Gastrocnemius medialis (tissue), 4 donors: ENCODE results near the gene ZBTB12. TPM values are rescaled to one million over a fixed set of nuclear protein-coding genes. Genes with fewer than 3 reads are reported as not detected.
A peak's percentile ranks its signal among the peaks of the same experiment; 100 is the strongest.

Experiments
- ATAC-seq, 2 donors: fragments of 150-250 bp; one replicate each; pipeline ENCODE4 v1.9.1; 2016
- DNase-seq, 2 donors: peaks; one replicate each; pipeline ENCODE4 v3.0.0-alpha.2; 2019
- H3K27ac ChIP-seq, 4 donors: fragments of 200-600 bp; sonication (generic); 1 replicate in 1 of 4; 2 replicates in 3 of 4; pipeline ENCODE4 v1.5.1; 2016 to 2018; ENCODE audit warnings: mild to moderate bottlenecking in 2 of 4, moderate library complexity in 1 of 4
- H3K27me3 ChIP-seq, 3 donors: fragments of 200-600 bp; sonication (generic) in 2 of 3; 1 replicate in 1 of 3; 2 replicates in 2 of 3; pipeline versions ENCODE4 v1.5.1 to v1.6.0; 2016 to 2019; ENCODE audit warnings: mild to moderate bottlenecking in 1 of 3, moderate library complexity in 1 of 3
- H3K36me3 ChIP-seq, 2 donors: fragments of 200-600 bp; sonication (generic) in 1 of 2; one replicate each; pipeline ENCODE4 v1.5.1; 2017 to 2018
- H3K4me1 ChIP-seq, 2 donors: fragments of 200-600 bp; sonication (generic) in 1 of 2; one replicate each; pipeline ENCODE4 v1.5.1; 2016 to 2017; ENCODE audit warnings: mild to moderate bottlenecking in 2 of 2
- H3K4me3 ChIP-seq, 4 donors: fragments of 200-600 bp; sonication (generic) in 3 of 4; 1 replicate in 1 of 4; 2 replicates in 3 of 4; pipeline ENCODE4 v1.5.1; 2016 to 2019; ENCODE audit warnings: mild to moderate bottlenecking in 2 of 4
- H3K9me3 ChIP-seq, 3 donors: fragments of 200-600 bp; sonication (generic) in 2 of 3; 1 replicate in 1 of 3; 2 replicates in 2 of 3; pipeline ENCODE4 v1.5.1; 2016 to 2019
- CTCF ChIP-seq, 5 experiments: fragments of 450-650 bp in 3 of 5; fragments of 200-600 bp in 2 of 5; sonication (generic) in 2 of 5; IDR thresholded peaks in 4 of 5; conservative IDR thresholded peaks in 1 of 5; 1 replicate in 4 of 5; 2 replicates in 1 of 5; pipeline ENCODE4 v1.5.1; 2016 to 2019; ENCODE audit warnings: antibody characterized with exemption in 5 of 5, mild to moderate bottlenecking in 3 of 5, moderate library complexity in 3 of 5
- POLR2A ChIP-seq, 2 donors: fragments of 450-650 bp; IDR thresholded peaks; one replicate each; pipeline ENCODE4 v1.6.1; 2017; ENCODE audit warnings: antibody characterized with exemption in 2 of 2, mild to moderate bottlenecking in 2 of 2, moderate library complexity in 2 of 2
- in situ Hi-C, 4 donors: fragments of 200-750 bp; cut with MboI; loops; one replicate each; pipeline versions ENCODE4 v1.15.0 to v1.8.0; 2017; ENCODE audit warnings: low sequenced_read_pairs in 4 of 4
- intact Hi-C: fragments of 100-400 bp; cut with DNase I; formaldehyde crosslinking; loops from one replicate; pipeline ENCODE4 v1.15.1; 2023; ENCODE audit warnings: low total_unique reads
- total RNA-seq, 4 donors: library from RNA; depleted of rRNA; stranded (reverse); fragments of >200 nt; gene quantifications; one replicate each; pipeline versions ENCODE4 v1.1.0 to v1.2.3, GENCODE V29; 2016

ZBTB12 gene
- total RNA-seq, 4 donors from 2014 or later, result 0.26 TPM; not detected in 3

DNA sequence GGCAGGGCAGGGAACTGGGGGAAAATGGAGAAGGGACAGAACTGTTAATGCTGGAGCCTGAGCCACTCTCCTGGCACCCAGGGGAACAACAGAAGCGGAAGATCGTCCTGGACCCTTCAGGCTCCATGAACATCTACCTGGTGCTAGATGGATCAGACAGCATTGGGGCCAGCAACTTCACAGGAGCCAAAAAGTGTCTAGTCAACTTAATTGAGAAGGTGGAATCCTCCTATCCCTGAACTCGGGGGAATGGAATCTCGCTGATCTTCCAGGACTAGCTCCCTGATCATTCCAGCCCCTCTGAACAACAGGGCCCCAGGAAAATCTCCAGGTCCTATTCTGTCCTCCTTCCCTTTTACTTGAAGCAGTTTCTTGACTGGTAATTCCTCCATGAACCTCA, 46.0 kb upstream of the ZBTB12 start:
- H3K9me3 ChIP-seq, result no peaks in the 10 kb centered on the region
- in situ Hi-C loops (no loop called here), intact Hi-C loops (no loop called here)
- TF ChIP-seq POLR2A (IDR thresholded peaks at IDR 0.05) (no peak), CTCF (IDR thresholded peaks at IDR 0.05 in 4 of 5, conservative IDR thresholded peaks at IDR 0.05 in 1 of 5) (no peak)
- H3K4me3 ChIP-seq, result no peak overlapping the region
- H3K36me3 ChIP-seq, result peaks cover 0 to 10% of the 10 kb centered on the region in 2 donors
- H3K4me1 ChIP-seq, result no peaks in the 10 kb centered on the region
- H3K27me3 ChIP-seq, result peaks cover 3 to 12% (median 12%) of the 10 kb centered on the region in 3 donors
- DNase-seq, result no peak
- no peak for ATAC-seq
- no peak overlapping the region for H3K27ac ChIP-seq

- TF ChIP-seq CTCF (IDR thresholded peaks at IDR 0.05 in 4 of 5, conservative IDR thresholded peaks at IDR 0.05 in 1 of 5) (no peak), POLR2A (IDR thresholded peaks at IDR 0.05) (no peak)
- Histone ChIP-seq H3K4me3 (no peak overlapping the region), H3K4me1 (no peaks in the 10 kb centered on the region), H3K27me3 (peaks cover 3 to 12% (median 12%) of the 10 kb centered on the region in 3 donors), H3K36me3 (peaks cover 0 to 3% of the 10 kb centered on the region in 2 donors), H3K27ac (no peak overlapping the region), H3K9me3 (no peaks in the 10 kb centered on the region)
- intact Hi-C loops (no loop called here), in situ Hi-C loops (no loop called here)
- ATAC-seq, result no peak
- no peak for DNase-seq
Measured at GRCh38 chr6:31947070-31947675, 45.3 kb upstream of the ZBTB12 start.

- intact Hi-C loops (no loop called here), in situ Hi-C loops (no loop called here)
- H3K4me3 ChIP-seq, result peak overlapping the region in 1 of 4 donors; percentile 13
- TF ChIP-seq POLR2A (IDR thresholded peaks at IDR 0.05), result no peak
- no peak for TF ChIP-seq CTCF (IDR thresholded peaks at IDR 0.05 in 4 of 5, conservative IDR thresholded peaks at IDR 0.05 in 1 of 5)
- peaks cover 3 to 12% (median 12%) of the 10 kb centered on the region in 3 donors for H3K27me3 ChIP-seq
- no peaks in the 10 kb centered on the region for H3K9me3 ChIP-seq
- H3K36me3 ChIP-seq, result no peaks in the 10 kb centered on the region
- no peaks in the 10 kb centered on the region for H3K4me1 ChIP-seq
- no peak for ATAC-seq
- peak overlapping the region; percentile 55 to 80 (median 74) for H3K27ac ChIP-seq
- DNase-seq, result no peak
Measured at GRCh38 chr6:31946370-31946885, 44.5 kb upstream of the ZBTB12 start.

- peak; percentile 69 to 73 for ATAC-seq
- peaks cover 3 to 12% (median 12%) of the 10 kb centered on the region in 3 donors for H3K27me3 ChIP-seq
- H3K9me3 ChIP-seq, result no peaks in the 10 kb centered on the region
- in situ Hi-C loops (no loop called here), intact Hi-C loops (no loop called here)
- H3K4me3 ChIP-seq, result peak within 1 kb of the TSS; percentile 13 to 43 (median 26)
- peak; percentile 28 to 69 for DNase-seq
- H3K4me1 ChIP-seq, result no peaks in the 10 kb centered on the region
- H3K36me3 ChIP-seq, result no peaks in the 10 kb centered on the region
- TF ChIP-seq POLR2A (IDR thresholded peaks at IDR 0.05) (no peak), CTCF (IDR thresholded peaks at IDR 0.05 in 4 of 5, conservative IDR thresholded peaks at IDR 0.05 in 1 of 5) (no peak)
- peak within 1 kb of the TSS; percentile 55 to 80 (median 74) for H3K27ac ChIP-seq
Measured at GRCh38 chr6:31945507-31946369, 43.9 kb upstream of the ZBTB12 start, which contains the start of gene CFB. CFB (plus strand) TSS chr6:31946095; CDS start chr6:31946222, 127 bp downstream.
